Esophagus muscularis mucosa (tissue), 4 donors: Measurements from ENCODE around the gene WNK1.

ENCODE experiments used
- EP300 ChIP-seq: sonication (generic); formaldehyde crosslinking; IDR thresholded peaks from one replicate; pipeline ENCODE4 v1.6.1; 2017; ENCODE audit warnings: antibody characterized with exemption
- POLR2A ChIP-seq: fragments of 450-650 bp; IDR thresholded peaks from one replicate; pipeline ENCODE4 v1.6.1; 2017; ENCODE audit warnings: antibody characterized with exemption, moderate library complexity, mild to moderate bottlenecking, low read depth
- TF ChIP-seq, protein P1 (sequence below), 3 experiments: fragments of 200-600 bp in 2 of 3; fragments of 450-650 bp in 1 of 3; sonication (generic) in 2 of 3; IDR thresholded peaks; one replicate each; pipeline ENCODE4 v1.5.1; 2017 to 2019; ENCODE audit warnings: antibody characterized with exemption in 3 of 3, mild to moderate bottlenecking in 2 of 3, moderate library complexity in 1 of 3

GRCh38 chr12:740921-741320, 11.5 kb upstream of the WNK1 start:
- TF ChIP-seq EP300, result no peak
- TF ChIP-seq, protein P1, sequence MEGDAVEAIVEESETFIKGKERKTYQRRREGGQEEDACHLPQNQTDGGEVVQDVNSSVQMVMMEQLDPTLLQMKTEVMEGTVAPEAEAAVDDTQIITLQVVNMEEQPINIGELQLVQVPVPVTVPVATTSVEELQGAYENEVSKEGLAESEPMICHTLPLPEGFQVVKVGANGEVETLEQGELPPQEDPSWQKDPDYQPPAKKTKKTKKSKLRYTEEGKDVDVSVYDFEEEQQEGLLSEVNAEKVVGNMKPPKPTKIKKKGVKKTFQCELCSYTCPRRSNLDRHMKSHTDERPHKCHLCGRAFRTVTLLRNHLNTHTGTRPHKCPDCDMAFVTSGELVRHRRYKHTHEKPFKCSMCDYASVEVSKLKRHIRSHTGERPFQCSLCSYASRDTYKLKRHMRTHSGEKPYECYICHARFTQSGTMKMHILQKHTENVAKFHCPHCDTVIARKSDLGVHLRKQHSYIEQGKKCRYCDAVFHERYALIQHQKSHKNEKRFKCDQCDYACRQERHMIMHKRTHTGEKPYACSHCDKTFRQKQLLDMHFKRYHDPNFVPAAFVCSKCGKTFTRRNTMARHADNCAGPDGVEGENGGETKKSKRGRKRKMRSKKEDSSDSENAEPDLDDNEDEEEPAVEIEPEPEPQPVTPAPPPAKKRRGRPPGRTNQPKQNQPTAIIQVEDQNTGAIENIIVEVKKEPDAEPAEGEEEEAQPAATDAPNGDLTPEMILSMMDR (IDR thresholded peaks at IDR 0.05), result no peak
- no peak for TF ChIP-seq POLR2A
